ENCODE results near the gene SUOX.

- TF ChIP-seq CTCF (IDR thresholded peaks at IDR 0.05), result no peak
- TF ChIP-seq POLR2A (IDR thresholded peaks at IDR 0.05), result no peak
Measured at GRCh38 chr12:55997535-55997859, 421 bp downstream of the SUOX start.

All from prostate gland (tissue), 2 donors.